Upper lobe of right lung (tissue), 1 donor: ENCODE results near the gene SLC14A1. TPM values are rescaled to one million over a fixed set of nuclear protein-coding genes. Genes with fewer than 3 reads are reported as not detected.

Experiments
- ATAC-seq: fragments of 200-7000 bp; cut with Tn5 transposase; one replicate; pipeline ENCODE4 v1.9.1; 2020; ENCODE audit warnings: mild to moderate bottlenecking, moderate library complexity
- DNase-seq: peaks from one replicate; pipeline ENCODE4 v3.0.0-alpha.2; 2020
- H3K27ac ChIP-seq: fragments of 200-600 bp; one replicate; pipeline ENCODE4 v1.8.0; 2022
- H3K27me3 ChIP-seq: fragments of 200-600 bp; one replicate; pipeline ENCODE4 v1.8.0; 2022; ENCODE audit warnings: mild to moderate bottlenecking
- H3K36me3 ChIP-seq: fragments of 200-600 bp; one replicate; pipeline ENCODE4 v1.8.0; 2022
- H3K4me1 ChIP-seq: fragments of 200-600 bp; one replicate; pipeline ENCODE4 v1.8.0; 2022
- H3K4me3 ChIP-seq: fragments of 200-600 bp; one replicate; pipeline ENCODE4 v1.8.0; 2022; ENCODE audit warnings: mild to moderate bottlenecking
- H3K9me3 ChIP-seq: fragments of 200-600 bp; one replicate; pipeline ENCODE4 v1.8.0; 2022
- CTCF ChIP-seq: fragments of 200-600 bp; IDR thresholded peaks from one replicate; pipeline ENCODE4 v1.8.0; 2022; ENCODE audit warnings: antibody characterized with exemption
- intact Hi-C: fragments of 100-400 bp; cut with DNase I; formaldehyde crosslinking; loops from one replicate; pipeline ENCODE4 v1.11.0; 2022
- total RNA-seq: library from RNA; stranded (reverse); fragmentation: NEBNext Ultra II Directional; extraction: Animal tissue kit (Norgen Biotek cat#: 25700); gene quantifications from one replicate; pipeline ENCODE4 v1.2.1, GENCODE V29; 2021
- donor health status: DM: no; HTN: yes; CAD: no; lungs with severe emphysema.

SLC14A1 gene
- total RNA-seq, 1 donor from 2014 or later = 6.0 TPM

GRCh38 chr18:45730832-45731575, 7.0 kb downstream of the SLC14A1 start:
- DNase-seq = no peak
- H3K27ac ChIP-seq = no peak overlapping the region
- no peaks in the 10 kb centered on the region for H3K9me3 ChIP-seq
- intact Hi-C loops = no loop called here
- H3K27me3 ChIP-seq = no peaks in the 10 kb centered on the region
- TF ChIP-seq CTCF = no peak
- no peak for ATAC-seq
- H3K36me3 ChIP-seq = no peaks in the 10 kb centered on the region
- no peak overlapping the region for H3K4me3 ChIP-seq
- H3K4me1 ChIP-seq = no peaks in the 10 kb centered on the region

GRCh38 chr18:45731716-45732115, 7.7 kb downstream of the SLC14A1 start:
- no peak overlapping the region for H3K27ac ChIP-seq
- no peaks in the 10 kb centered on the region for H3K4me1 ChIP-seq
- H3K9me3 ChIP-seq = no peaks in the 10 kb centered on the region
- no peaks in the 10 kb centered on the region for H3K27me3 ChIP-seq
- DNase-seq (no peak), ATAC-seq (no peak)
- TF ChIP-seq CTCF = no peak
- intact Hi-C loops = no loop called here
- H3K4me3 ChIP-seq = no peak overlapping the region
- H3K36me3 ChIP-seq = no peaks in the 10 kb centered on the region

GRCh38 chr18:45733535-45733934, 9.6 kb downstream of the SLC14A1 start:
- ATAC-seq = no peak
- Histone ChIP-seq H3K9me3 (no peaks in the 10 kb centered on the region), H3K27ac (no peak overlapping the region), H3K4me1 (no peaks in the 10 kb centered on the region), H3K36me3 (no peaks in the 10 kb centered on the region), H3K4me3 (no peak overlapping the region), H3K27me3 (no peaks in the 10 kb centered on the region)
- no peak for DNase-seq
- TF ChIP-seq CTCF = no peak
- intact Hi-C loops = no loop called here

GRCh38 chr18:45734505-45734904, 10.5 kb downstream of the SLC14A1 start:
- TF ChIP-seq CTCF = no peak
- ATAC-seq = no peak
- no peaks in the 10 kb centered on the region for H3K36me3 ChIP-seq
- no peaks in the 10 kb centered on the region for H3K27me3 ChIP-seq
- no peak for DNase-seq
- no peaks in the 10 kb centered on the region for H3K9me3 ChIP-seq
- no peak overlapping the region for H3K27ac ChIP-seq
- peaks cover 3% of the 10 kb centered on the region for H3K4me1 ChIP-seq
- H3K4me3 ChIP-seq = no peak overlapping the region
- intact Hi-C loops = no loop called here

- DNase-seq = no peak
- no peak for TF ChIP-seq CTCF
Measured at GRCh38 chr18:45734944-45735343, 11.0 kb downstream of the SLC14A1 start.

More at GRCh38 chr18:45734944-45735343, 11.0 kb downstream of the SLC14A1 start:
- no peaks in the 10 kb centered on the region for H3K9me3 ChIP-seq
- intact Hi-C loops = no loop called here
- no peak for ATAC-seq
- H3K27me3 ChIP-seq = no peaks in the 10 kb centered on the region
- H3K36me3 ChIP-seq = no peaks in the 10 kb centered on the region
- no peak overlapping the region for H3K4me3 ChIP-seq
- no peak overlapping the region for H3K27ac ChIP-seq
- H3K4me1 ChIP-seq = peaks cover 3% of the 10 kb centered on the region
